ENCODE data around the gene CADM1.
"Not testable (repeated sequence)": the region's sequence is repeated elsewhere in the genome, so short reads cannot be mapped to it uniquely, and the experiment has no call there.

Gene CADM1

GRCh38 chr11:115476463-115477286 lies 27.5 kb downstream of the CADM1 start:
- DNase-seq (ENCODE audit: low read depth in 2 of 2), result no peak

GRCh38 chr11:115475564-115475963 lies 28.7 kb downstream of the CADM1 start:
- no peak for DNase-seq (ENCODE audit: low read depth in 2 of 2)

GRCh38 chr11:115474306-115474705 lies 29.9 kb downstream of the CADM1 start:
- DNase-seq (ENCODE audit: low read depth in 2 of 2), result not testable (repeated sequence)

GRCh38 chr11:115473167-115473566 lies 31.0 kb downstream of the CADM1 start:
- DNase-seq (ENCODE audit: low read depth in 2 of 2), result no peak

GRCh38 chr11:115471367-115471766 lies 32.8 kb downstream of the CADM1 start:
- no peak for DNase-seq (ENCODE audit: low read depth in 2 of 2)

- DNase-seq (ENCODE audit: low read depth in 2 of 2), result no peak
Observed at GRCh38 chr11:115470928-115471327, 33.3 kb downstream of the CADM1 start.

GRCh38 chr11:115469361-115469760 lies 34.9 kb downstream of the CADM1 start:
- no peak for DNase-seq (ENCODE audit: low read depth in 2 of 2)

GRCh38 chr11:115466122-115466521 lies 38.1 kb downstream of the CADM1 start:
- no peak for DNase-seq (ENCODE audit: low read depth in 2 of 2)

GRCh38 chr11:115464269-115464668 lies 39.9 kb downstream of the CADM1 start:
- DNase-seq (ENCODE audit: low read depth in 2 of 2), result no peak

GRCh38 chr11:115463606-115464005 lies 40.6 kb downstream of the CADM1 start:
- no peak for DNase-seq (ENCODE audit: low read depth in 2 of 2)

- DNase-seq (ENCODE audit: low read depth in 2 of 2), result no peak
Observed at GRCh38 chr11:115462757-115463156, 41.5 kb downstream of the CADM1 start.

GRCh38 chr11:115462004-115462541 lies 42.1 kb downstream of the CADM1 start:
- no peak for DNase-seq (ENCODE audit: low read depth in 2 of 2)

GRCh38 chr11:115460512-115460911 lies 43.7 kb downstream of the CADM1 start:
- no peak for DNase-seq (ENCODE audit: low read depth in 2 of 2)

- DNase-seq (ENCODE audit: low read depth in 2 of 2), result no peak
Observed at GRCh38 chr11:115459563-115459962, 44.7 kb downstream of the CADM1 start.

GRCh38 chr11:115458877-115459276 lies 45.3 kb downstream of the CADM1 start:
- DNase-seq (ENCODE audit: low read depth in 2 of 2), result no peak

- DNase-seq (ENCODE audit: low read depth in 2 of 2), result no peak
Observed at GRCh38 chr11:115456019-115456418, 48.2 kb downstream of the CADM1 start.

- DNase-seq (ENCODE audit: low read depth in 2 of 2), result no peak
Observed at GRCh38 chr11:115455613-115456012, 48.6 kb downstream of the CADM1 start.

GRCh38 chr11:115454525-115454924 lies 49.7 kb downstream of the CADM1 start:
- no peak for DNase-seq (ENCODE audit: low read depth in 2 of 2)

GRCh38 chr11:115453693-115454490 lies 50.3 kb downstream of the CADM1 start:
- DNase-seq (ENCODE audit: low read depth in 2 of 2), result no peak

- DNase-seq (ENCODE audit: low read depth in 2 of 2), result no peak
Observed at GRCh38 chr11:115452241-115452640, 52.0 kb downstream of the CADM1 start.

GRCh38 chr11:115450519-115450918 lies 53.7 kb downstream of the CADM1 start:
- DNase-seq (ENCODE audit: low read depth in 2 of 2), result no peak

- no peak for DNase-seq (ENCODE audit: low read depth in 2 of 2)
Observed at GRCh38 chr11:115447273-115447864, 56.8 kb downstream of the CADM1 start.

Measured in stimulated activated CD8-positive, alpha-beta memory T cell treated with anti-CD3 and anti-CD28 coated beads, Interleukin-2, amount 100 ng/mL, for 1 hour (primary cell).